Testis (tissue), 3 donors: ENCODE results near the gene CASK. TPM values are rescaled to one million over a fixed set of nuclear protein-coding genes. Genes with fewer than 3 reads are reported as not detected.

Experiments
- DNase-seq: peaks from one replicate; pipeline ENCODE4 v3.0.0-alpha.2; 2019
- H3K27ac ChIP-seq, 2 donors: fragments of 200-600 bp; sonication (generic); one replicate each; pipeline ENCODE4 v1.5.1; 2019
- H3K27me3 ChIP-seq: fragments of 200-600 bp; sonication (generic); one replicate; pipeline ENCODE4 v1.5.1; 2019
- H3K36me3 ChIP-seq: fragments of 200-600 bp; sonication (generic); one replicate; pipeline ENCODE4 v1.5.1; 2017; ENCODE audit warnings: low read depth; ENCODE audit errors: missing control alignments
- H3K4me1 ChIP-seq: fragments of 200-600 bp; sonication (generic); one replicate; pipeline ENCODE4 v1.5.1; 2019
- H3K4me3 ChIP-seq, 2 donors: fragments of 200-600 bp; sonication (generic); one replicate each; pipeline ENCODE4 v1.5.1; 2017 to 2019
- H3K9me3 ChIP-seq: fragments of 200-600 bp; sonication (generic); one replicate; pipeline ENCODE4 v1.5.1; 2017
- CTCF ChIP-seq, 3 experiments: fragments of 450-650 bp in 2 of 3; fragments of 200-600 bp in 1 of 3; sonication (generic) in 1 of 3; IDR thresholded peaks; one replicate each; pipeline ENCODE4 v1.5.1; 2016 to 2019; ENCODE audit warnings: antibody characterized with exemption in 3 of 3, mild to moderate bottlenecking in 2 of 3, moderate library complexity in 1 of 3
- POLR2A ChIP-seq: fragments of 450-650 bp; IDR thresholded peaks from one replicate; pipeline ENCODE4 v1.6.1; 2017; ENCODE audit warnings: antibody characterized with exemption, mild to moderate bottlenecking, moderate library complexity
- WGBS, 2 donors: methylation state at CpG; one replicate each; pipeline ENCODE4 v1.1.5; 2018; 5-methylcytosine and 5-hydroxymethylcytosine counted together
- intact Hi-C: fragments of 100-400 bp; cut with DNase I; formaldehyde crosslinking; loops from one replicate; pipeline ENCODE4 v1.15.1; 2023; ENCODE audit warnings: low total_unique reads
- polyA plus RNA-seq: library from polyadenylated mRNA; stranded (reverse); fragments of 350-450 nt; fragmentation: Illumina TruSeq; extraction: RNeasy Lipid Tissue Mini Kit (QIAGEN cat#74804); gene quantifications from one replicate; pipeline ENCODE4 v1.2.3, GENCODE V29; 2014; ENCODE audit warnings: low read depth, low replicate concordance; ENCODE audit not compliant: insufficient read depth
- total RNA-seq, 2 donors: library from RNA; depleted of rRNA; stranded (reverse); fragments of >200 nt; gene quantifications; one replicate each; pipeline ENCODE4 v1.2.3, GENCODE V29; 2016

CASK gene
- total and polyA plus RNA-seq, 3 donors from 2014 or later: 8.5 to 20.9 (median 14.5) TPM

GRCh38 chrX:41689711-41690110, 233.6 kb downstream of the CASK start:
- no peak for DNase-seq
- Histone ChIP-seq H3K36me3 (no peaks in the 10 kb centered on the region), H3K27ac (no peak overlapping the region), H3K4me3 (no peak overlapping the region), H3K27me3 (no peaks in the 10 kb centered on the region), H3K9me3 (no peaks in the 10 kb centered on the region), H3K4me1 (no peaks in the 10 kb centered on the region)
- WGBS, 2 donors: 64 to 69% methylated on average over 3 of the region's 3 CpGs
- TF ChIP-seq CTCF (IDR thresholded peaks at IDR 0.05) (no peak), POLR2A (no peak)
- intact Hi-C loops: no loop called here

- peak; percentile 15 for DNase-seq
- no peaks in the 10 kb centered on the region for H3K36me3 ChIP-seq
- intact Hi-C loops: no loop called here
- H3K4me3 ChIP-seq: no peak within 1 kb of the TSS
- H3K27ac ChIP-seq: no peak within 1 kb of the TSS
- 70 to 82% methylated on average over 6 to 8 of the region's 8 CpGs for WGBS, 2 donors
- H3K27me3 ChIP-seq: no peaks in the 10 kb centered on the region
- no peaks in the 10 kb centered on the region for H3K9me3 ChIP-seq
- H3K4me1 ChIP-seq: no peaks in the 10 kb centered on the region
- TF ChIP-seq POLR2A (no peak), CTCF (IDR thresholded peaks at IDR 0.05) (no peak)
These were observed 234.5 kb downstream of the CASK start, which contains the start of gene GPR34 for GRCh38 chrX:41688835-41689234. Gene GPR34, plus strand, starts transcription at chrX:41688973. Its CDS starts 6,661 bp downstream, at chrX:41695634.

- H3K27me3 ChIP-seq: no peaks in the 10 kb centered on the region
- 74 to 85% methylated on average over 2 of the region's 2 CpGs for WGBS, 2 donors
- no peaks in the 10 kb centered on the region for H3K4me1 ChIP-seq
- no peak overlapping the region for H3K4me3 ChIP-seq
- intact Hi-C loops: no loop called here
- DNase-seq: no peak
- H3K27ac ChIP-seq: no peak overlapping the region
- H3K36me3 ChIP-seq: no peaks in the 10 kb centered on the region
- no peaks in the 10 kb centered on the region for H3K9me3 ChIP-seq
- TF ChIP-seq CTCF (IDR thresholded peaks at IDR 0.05) (no peak), POLR2A (no peak)
These were observed 235.2 kb downstream of the CASK start for GRCh38 chrX:41688156-41688555.

- Histone ChIP-seq H3K9me3 (no peaks in the 10 kb centered on the region), H3K36me3 (no peaks in the 10 kb centered on the region), H3K27me3 (no peaks in the 10 kb centered on the region), H3K27ac (no peak overlapping the region), H3K4me3 (no peak overlapping the region), H3K4me1 (no peaks in the 10 kb centered on the region)
- no peak for DNase-seq
- intact Hi-C loops: no loop called here
- no peak for TF ChIP-seq CTCF (IDR thresholded peaks at IDR 0.05)
- no peak for TF ChIP-seq POLR2A
- WGBS, 2 donors: 78 to 84% methylated on average over 4 of the region's 4 CpGs
These were observed 236.6 kb downstream of the CASK start for GRCh38 chrX:41686788-41687187.

- intact Hi-C loops: no loop called here
- H3K27me3 ChIP-seq: no peaks in the 10 kb centered on the region
- no peaks in the 10 kb centered on the region for H3K9me3 ChIP-seq
- H3K27ac ChIP-seq: no peak overlapping the region
- no peak overlapping the region for H3K4me3 ChIP-seq
- WGBS, 2 donors: 78 to 90% methylated on average over 2 of the region's 2 CpGs
- no peak for DNase-seq
- H3K36me3 ChIP-seq: no peaks in the 10 kb centered on the region
- TF ChIP-seq CTCF (IDR thresholded peaks at IDR 0.05) (no peak), POLR2A (no peak)
- no peaks in the 10 kb centered on the region for H3K4me1 ChIP-seq
These were observed 238.4 kb downstream of the CASK start for GRCh38 chrX:41684940-41685339.
